Spleen (tissue), 11 donors: ENCODE measurements around the gene MAP3K5. TPM values are rescaled to one million over a fixed set of nuclear protein-coding genes. Genes with fewer than 3 reads are reported as not detected.

ENCODE experiments used
- DNase-seq: peaks from one replicate; pipeline ENCODE4 v3.0.0-alpha.2; 2020
- H3K27ac ChIP-seq, 8 donors: fragments of 200-600 bp; sonication (generic) in 7 of 8; 1 replicate in 4 of 8; 2 replicates in 4 of 8; pipeline versions ENCODE4 v1.5.0 to v1.8.0; 2016 to 2021; ENCODE audit warnings: inconsistent platforms in 4 of 8, mild to moderate bottlenecking in 4 of 8, moderate library complexity in 1 of 8
- H3K27me3 ChIP-seq, 7 donors: fragments of 200-600 bp; sonication (generic) in 6 of 7; replicated peaks in 1 of 7; 1 replicate in 4 of 7; 2 replicates in 3 of 7; pipeline versions ENCODE4 v1.5.0 to v1.8.0; 2016 to 2021; ENCODE audit warnings: inconsistent platforms in 3 of 7, mild to moderate bottlenecking in 1 of 7
- H3K36me3 ChIP-seq, 6 donors: fragments of 200-600 bp; sonication (generic) in 5 of 6; 1 replicate in 4 of 6; 2 replicates in 2 of 6; pipeline versions ENCODE4 v1.5.0 to v1.8.0; 2016 to 2021; ENCODE audit warnings: inconsistent platforms in 2 of 6
- H3K4me1 ChIP-seq, 6 donors: fragments of 200-600 bp; sonication (generic) in 5 of 6; 1 replicate in 3 of 6; 2 replicates in 3 of 6; pipeline versions ENCODE4 v1.5.0 to v1.8.0; 2016 to 2021; ENCODE audit warnings: inconsistent platforms in 3 of 6
- H3K4me3 ChIP-seq, 8 donors: fragments of 200-600 bp; sonication (generic) in 7 of 8; 1 replicate in 4 of 8; 2 replicates in 4 of 8; pipeline versions ENCODE4 v1.5.0 to v1.8.0; 2016 to 2021; ENCODE audit warnings: inconsistent platforms in 4 of 8, mild to moderate bottlenecking in 4 of 8, moderate library complexity in 2 of 8
- H3K9me3 ChIP-seq, 8 donors: fragments of 200-600 bp; sonication (generic) in 7 of 8; 1 replicate in 4 of 8; 2 replicates in 4 of 8; pipeline versions ENCODE4 v1.5.0 to v1.8.0; 2016 to 2021; ENCODE audit warnings: inconsistent platforms in 4 of 8
- CTCF ChIP-seq, 11 experiments: fragments of 200-600 bp in 7 of 11; fragments of 450-650 bp in 4 of 11; sonication (generic) in 4 of 11; IDR thresholded peaks in 8 of 11; conservative IDR thresholded peaks in 3 of 11; 1 replicate in 7 of 11; 2 replicates in 4 of 11; pipeline versions ENCODE4 v1.4.0 to v1.8.0; 2016 to 2021; ENCODE audit warnings: antibody characterized with exemption in 11 of 11, inconsistent platforms in 4 of 11, mild to moderate bottlenecking in 1 of 11
- POLR2A ChIP-seq, 3 donors: fragments of 450-650 bp; IDR thresholded peaks; one replicate each; pipeline ENCODE4 v1.5.1; 2017; ENCODE audit warnings: antibody characterized with exemption in 3 of 3, mild to moderate bottlenecking in 1 of 3
- POLR2AphosphoS5 ChIP-seq, 3 donors: sonication (generic); formaldehyde crosslinking; IDR thresholded peaks; one replicate each; pipeline ENCODE4 v1.5.1; 2017; ENCODE audit warnings: antibody characterized with exemption in 3 of 3
- WGBS, 5 donors: extraction: QIAGEN DNeasy Blood & Tissue Kit in 3 of 5; methylation state at CpG; one replicate each; pipeline versions ENCODE4 v1.1.5 to v1.1.7; 2013 to 2018; 5-methylcytosine and 5-hydroxymethylcytosine counted together
- intact Hi-C: fragments of 100-400 bp; cut with DNase I; formaldehyde crosslinking; loops from one replicate; pipeline ENCODE4 v1.15.0; 2023; ENCODE audit warnings: low total_unique reads
- polyA plus RNA-seq, 3 donors: library from polyadenylated mRNA; stranded (reverse); fragments of 200-250 nt; gene quantifications; one replicate each; pipeline ENCODE4 v1.2.1, GENCODE V29; 2013
- total RNA-seq, 7 donors: library from RNA; depleted of rRNA in 3 of 7; stranded (reverse); fragments of >200 nt in 3 of 7; fragmentation: NEBNext Ultra II Directional in 4 of 7; extraction: Animal tissue kit (Norgen Biotek cat#: 25700) in 4 of 7; gene quantifications; one replicate each; pipeline versions ENCODE4 v1.1.0 to v1.2.1, GENCODE V29; 2016 to 2021
- donor health status: healthy with polysubstance abuse.
- donor health status: DM: no; HTN: no; CAD: no; lungs with moderate emphysema.
- donor health status: DM: no; HTN: no; CAD: no.
- donor health status: Bipolar disorder and iron deficiency.
- donor health status: healthy.
- donor health status: DM: no; HTN: no; CAD: no.
- donor health status: DM: yes; HTN: yes; CAD: no.

The MAP3K5 gene
- total and polyA plus RNA-seq, 10 donors: 7.2 to 55.0 (median 33.2) TPM

- intact Hi-C loops: no loop called here
- no peak overlapping the region for H3K27ac ChIP-seq
- no peaks in the 10 kb centered on the region for H3K27me3 ChIP-seq
- 66 to 84% (median 77%) methylated on average over 5 of the region's 5 CpGs for WGBS, 5 donors
- no peaks in the 10 kb centered on the region for H3K4me1 ChIP-seq
- TF ChIP-seq CTCF (IDR thresholded peaks at IDR 0.05 in 8 of 11, conservative IDR thresholded peaks at IDR 0.05 in 3 of 11) (no peak), POLR2A (IDR thresholded peaks at IDR 0.05) (no peak), POLR2AphosphoS5 (IDR thresholded peaks at IDR 0.05) (no peak)
- H3K9me3 ChIP-seq: no peaks in the 10 kb centered on the region
- no peak for DNase-seq
- peaks cover 0 to 97% (median 17%) of the 10 kb centered on the region in 6 donors for H3K36me3 ChIP-seq
- H3K4me3 ChIP-seq: no peak overlapping the region
Measured at GRCh38 chr6:136628996-136629395, 163.3 kb downstream of the MAP3K5 start.

- WGBS, 5 donors: 96 to 99% (median 97%) methylated on average over 5 of the region's 5 CpGs
Measured at GRCh38 chr6:136627191-136627590, 165.1 kb downstream of the MAP3K5 start.

GRCh38 chr6:136625293-136625692 lies 167.0 kb downstream of the MAP3K5 start:
- Histone ChIP-seq H3K27me3 (no peaks in the 10 kb centered on the region), H3K27ac (no peak overlapping the region), H3K9me3 (no peaks in the 10 kb centered on the region), H3K4me3 (no peak overlapping the region), H3K36me3 (peaks cover 0 to 97% (median 28%) of the 10 kb centered on the region in 6 donors), H3K4me1 (no peaks in the 10 kb centered on the region)
- TF ChIP-seq POLR2AphosphoS5 (IDR thresholded peaks at IDR 0.05) (no peak), CTCF (IDR thresholded peaks at IDR 0.05 in 8 of 11, conservative IDR thresholded peaks at IDR 0.05 in 3 of 11) (no peak), POLR2A (IDR thresholded peaks at IDR 0.05) (no peak)
- WGBS, 5 donors: 82 to 100% (median 98%) methylated on average over 1 of the region's 1 CpG
- no peak for DNase-seq
- intact Hi-C loops: no loop called here

More at GRCh38 chr6:136627191-136627590, 165.1 kb downstream of the MAP3K5 start:
- Histone ChIP-seq H3K27ac (no peak overlapping the region), H3K4me1 (no peaks in the 10 kb centered on the region), H3K9me3 (no peaks in the 10 kb centered on the region), H3K27me3 (no peaks in the 10 kb centered on the region), H3K36me3 (peaks cover 0 to 97% (median 20%) of the 10 kb centered on the region in 6 donors), H3K4me3 (no peak overlapping the region)
- intact Hi-C loops: no loop called here
- DNase-seq: no peak
- TF ChIP-seq POLR2AphosphoS5 (IDR thresholded peaks at IDR 0.05): no peak

GRCh38 chr6:136624347-136624746 lies 167.9 kb downstream of the MAP3K5 start:
- no peak overlapping the region for H3K27ac ChIP-seq
- peaks cover 3 to 97% (median 32%) of the 10 kb centered on the region in 6 donors for H3K36me3 ChIP-seq
- no peak overlapping the region for H3K4me3 ChIP-seq
- H3K27me3 ChIP-seq: no peaks in the 10 kb centered on the region
- no peaks in the 10 kb centered on the region for H3K4me1 ChIP-seq
- DNase-seq: no peak
- no peaks in the 10 kb centered on the region for H3K9me3 ChIP-seq
- intact Hi-C loops: no loop called here
- TF ChIP-seq POLR2A (IDR thresholded peaks at IDR 0.05): no peak
- no peak for TF ChIP-seq POLR2AphosphoS5 (IDR thresholded peaks at IDR 0.05)
- no peak for TF ChIP-seq CTCF (IDR thresholded peaks at IDR 0.05 in 8 of 11, conservative IDR thresholded peaks at IDR 0.05 in 3 of 11)

GRCh38 chr6:136618086-136618485 lies 174.2 kb downstream of the MAP3K5 start:
- Histone ChIP-seq H3K9me3 (no peaks in the 10 kb centered on the region), H3K27me3 (no peaks in the 10 kb centered on the region), H3K36me3 (peaks cover 6 to 97% (median 47%) of the 10 kb centered on the region in 6 donors), H3K27ac (no peak overlapping the region), H3K4me1 (no peaks in the 10 kb centered on the region), H3K4me3 (no peak overlapping the region)
- intact Hi-C loops: no loop called here
- TF ChIP-seq POLR2AphosphoS5 (IDR thresholded peaks at IDR 0.05): no peak
- TF ChIP-seq POLR2A (IDR thresholded peaks at IDR 0.05): no peak
- no peak for TF ChIP-seq CTCF (IDR thresholded peaks at IDR 0.05 in 8 of 11, conservative IDR thresholded peaks at IDR 0.05 in 3 of 11)
- 85 to 97% (median 93%) methylated on average over 2 of the region's 2 CpGs for WGBS, 5 donors
- no peak for DNase-seq
